Measurements from ENCODE around the gene ESR1.

- TF ChIP-seq CTCF (IDR thresholded peaks at IDR 0.05; ENCODE audit: insufficient read depth, low read depth, low read length) (no peak), EZH2 (IDR thresholded peaks at IDR 0.05; ENCODE audit: insufficient read depth, low read length) (no peak)
Observed at GRCh38 chr6:152054441-152054840, 247.0 kb downstream of the ESR1 start.
